ENCODE results near the gene TJP2.

The TJP2 gene

GRCh38 chr9:69131682-69132081 is 42.4 kb upstream of the TJP2 start:
- no peak overlapping the region for H3K27ac ChIP-seq (ENCODE audit: extremely low read depth, low read depth, low read length)
- TF ChIP-seq ZNF350 (tag by site-specific recombination; IDR thresholded peaks at IDR 0.05) (no peak), KLF7 (tag by site-specific recombination; IDR thresholded peaks at IDR 0.05; ENCODE audit: borderline replicate concordance) (no peak)
- H3K36me3 ChIP-seq (ENCODE audit: control insufficient read depth in 2 of 2, insufficient read depth in 1 of 2, low read length in 2 of 2): no peaks in the 10 kb centered on the region
- POLR2A ChIA-PET: interaction anchor here (1.8 kb wide), 1 partner anchor 10 kb away, joined by 9 read pairs; no protein-coding TSS in a partner anchor
- CTCF ChIA-PET: interaction anchor here (0.7 to 0.8 kb wide), 3 partner anchors 45 to 511 kb away, joined by 3 read pairs; no protein-coding TSS in a partner anchor
- H3K9me3 ChIP-seq (ENCODE audit: control insufficient read depth, insufficient read depth, low read depth, low read length): no peaks in the 10 kb centered on the region
- H3K4me3 ChIP-seq (ENCODE audit: low read depth, low read length): no peak overlapping the region
- H3K4me1 ChIP-seq (ENCODE audit: control insufficient read depth, insufficient read depth, low read length): no peaks in the 10 kb centered on the region

GRCh38 chr9:69132361-69132760 is 41.7 kb upstream of the TJP2 start:
- H3K27ac ChIP-seq (ENCODE audit: extremely low read depth, low read depth, low read length): no peak overlapping the region
- CTCF ChIA-PET: interaction anchor here (0.7 kb wide), 2 partner anchors 45 to 510 kb away, joined by 3 read pairs; no protein-coding TSS in a partner anchor
- TF ChIP-seq ZNF529 (tag by site-specific recombination; IDR thresholded peaks at IDR 0.05; ENCODE audit: insufficient replicate concordance): no peak
- TF ChIP-seq ZNF549 (tag by site-specific recombination; IDR thresholded peaks at IDR 0.05): no peak
- no peak for TF ChIP-seq ZXDB (tag by site-specific recombination; IDR thresholded peaks at IDR 0.05)
- no peak for TF ChIP-seq ZNF843 (tag by site-specific recombination; IDR thresholded peaks at IDR 0.05)
- no peak for TF ChIP-seq ZNF658 (tag by site-specific recombination; IDR thresholded peaks at IDR 0.05)
- TF ChIP-seq ZNF548 (tag by site-specific recombination; IDR thresholded peaks at IDR 0.05): no peak
- TF ChIP-seq, protein P1, sequence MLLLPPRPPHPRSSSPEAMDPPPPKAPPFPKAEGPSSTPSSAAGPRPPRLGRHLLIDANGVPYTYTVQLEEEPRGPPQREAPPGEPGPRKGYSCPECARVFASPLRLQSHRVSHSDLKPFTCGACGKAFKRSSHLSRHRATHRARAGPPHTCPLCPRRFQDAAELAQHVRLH (tag by site-specific recombination; IDR thresholded peaks at IDR 0.05): no peak
- TF ChIP-seq TCF7L2 (IDR thresholded peaks at IDR 0.05; ENCODE audit: borderline replicate concordance, low read depth, low read length): no peak
- no peak for TF ChIP-seq ZNF521 (tag by site-specific recombination; IDR thresholded peaks at IDR 0.05)
- no peak for TF ChIP-seq SP2 (tag by site-specific recombination; IDR thresholded peaks at IDR 0.05)
- TF ChIP-seq ZNF596 (tag by site-specific recombination; IDR thresholded peaks at IDR 0.05): no peak
- TF ChIP-seq ZNF221 (tag by site-specific recombination; IDR thresholded peaks at IDR 0.05; ENCODE audit: borderline replicate concordance): no peak
- TF ChIP-seq ZNF776 (tag by site-specific recombination; IDR thresholded peaks at IDR 0.05; ENCODE audit: borderline replicate concordance): no peak
- TF ChIP-seq ZNF777 (tag by site-specific recombination; IDR thresholded peaks at IDR 0.05; ENCODE audit: borderline replicate concordance): no peak

DNA sequence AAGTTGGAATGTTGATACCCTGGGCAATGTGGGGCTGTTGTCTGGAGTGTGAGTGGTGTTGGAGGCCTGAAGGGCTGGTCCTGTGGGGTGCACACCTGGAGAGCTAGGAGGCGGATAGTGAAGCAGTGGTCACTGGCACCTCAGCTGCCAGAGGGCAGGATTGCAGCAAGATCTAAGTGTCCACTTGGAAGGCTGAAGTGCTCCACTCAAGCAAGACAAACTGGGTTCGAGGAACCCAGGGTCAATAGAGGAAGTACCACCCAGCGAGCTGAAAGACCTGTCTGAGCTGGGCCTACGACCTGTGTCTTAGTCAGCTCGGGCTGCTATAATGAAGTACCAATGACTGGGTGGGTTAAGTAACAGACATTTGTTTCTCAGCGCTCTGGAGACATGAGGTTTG is 39.7 kb upstream of the TJP2 start:
- Histone ChIP-seq H3K4me1 (ENCODE audit: control insufficient read depth, insufficient read depth, low read length) (no peaks in the 10 kb centered on the region), H3K4me3 (ENCODE audit: low read depth, low read length) (no peak overlapping the region), H3K36me3 (ENCODE audit: control insufficient read depth in 2 of 2, insufficient read depth in 1 of 2, low read length in 2 of 2) (no peaks in the 10 kb centered on the region), H3K9me3 (ENCODE audit: control insufficient read depth, insufficient read depth, low read depth, low read length) (no peaks in the 10 kb centered on the region), H3K27ac (ENCODE audit: extremely low read depth, low read depth, low read length) (no peak overlapping the region)
- TF ChIP-seq ZNF837 (tag by site-specific recombination; IDR thresholded peaks at IDR 0.05) (no peak), ZNF510 (tag by site-specific recombination; IDR thresholded peaks at IDR 0.05; ENCODE audit: insufficient replicate concordance) (no peak), ZFP3 (tag by site-specific recombination; IDR thresholded peaks at IDR 0.05; ENCODE audit: low read depth) (no peak), ZNF112 (tag by site-specific recombination; IDR thresholded peaks at IDR 0.05) (no peak), ZNF660 (tag by site-specific recombination; IDR thresholded peaks at IDR 0.05) (no peak), ZNF639 (tag by site-specific recombination; IDR thresholded peaks at IDR 0.05) (no peak), ZNF146 (tag by site-specific recombination; IDR thresholded peaks at IDR 0.05) (no peak), ZIC2 (tag by site-specific recombination; IDR thresholded peaks at IDR 0.05) (no peak), ZBTB21 (tag by site-specific recombination; IDR thresholded peaks at IDR 0.05) (no peak), ZNF302 (tag by site-specific recombination; IDR thresholded peaks at IDR 0.05; ENCODE audit: low read depth) (no peak), FEZF1 (tag by site-specific recombination; IDR thresholded peaks at IDR 0.05) (no peak)
- TF ChIP-seq, protein P2, sequence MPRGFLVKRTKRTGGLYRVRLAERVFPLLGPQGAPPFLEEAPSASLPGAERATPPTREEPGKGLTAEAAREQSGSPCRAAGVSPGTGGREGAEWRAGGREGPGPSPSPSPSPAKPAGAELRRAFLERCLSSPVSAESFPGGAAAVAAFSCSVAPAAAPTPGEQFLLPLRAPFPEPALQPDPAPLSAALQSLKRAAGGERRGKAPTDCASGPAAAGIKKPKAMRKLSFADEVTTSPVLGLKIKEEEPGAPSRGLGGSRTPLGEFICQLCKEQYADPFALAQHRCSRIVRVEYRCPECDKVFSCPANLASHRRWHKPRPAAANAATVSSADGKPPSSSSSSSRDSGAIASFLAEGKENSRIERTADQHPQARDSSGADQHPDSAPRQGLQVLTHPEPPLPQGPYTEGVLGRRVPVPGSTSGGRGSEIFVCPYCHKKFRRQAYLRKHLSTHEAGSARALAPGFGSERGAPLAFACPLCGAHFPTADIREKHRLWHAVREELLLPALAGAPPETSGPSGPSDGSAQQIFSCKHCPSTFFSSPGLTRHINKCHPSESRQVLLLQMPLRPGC (tag by site-specific recombination; IDR thresholded peaks at IDR 0.05): no peak
- TF ChIP-seq, protein P3, sequence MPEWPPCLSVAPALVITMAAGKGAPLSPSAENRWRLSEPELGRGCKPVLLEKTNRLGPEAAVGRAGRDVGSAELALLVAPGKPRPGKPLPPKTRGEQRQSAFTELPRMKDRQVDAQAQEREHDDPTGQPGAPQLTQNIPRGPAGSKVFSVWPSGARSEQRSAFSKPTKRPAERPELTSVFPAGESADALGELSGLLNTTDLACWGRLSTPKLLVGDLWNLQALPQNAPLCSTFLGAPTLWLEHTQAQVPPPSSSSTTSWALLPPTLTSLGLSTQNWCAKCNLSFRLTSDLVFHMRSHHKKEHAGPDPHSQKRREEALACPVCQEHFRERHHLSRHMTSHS (tag by site-specific recombination; IDR thresholded peaks at IDR 0.05): no peak
- CTCF ChIA-PET: interaction anchor here (0.6 to 1.0 kb wide), 2 partner anchors 13 to 1768 kb away, joined by 4 to 5 read pairs; no protein-coding TSS in a partner anchor
- POLR2A ChIA-PET: interaction anchor here (0.5 kb wide), 1 partner anchor 35 kb away, joined by 5 read pairs; no protein-coding TSS in a partner anchor

More at GRCh38 chr9:69132361-69132760, 41.7 kb upstream of the TJP2 start:
- Histone ChIP-seq H3K4me3 (ENCODE audit: low read depth, low read length) (no peak overlapping the region), H3K9me3 (ENCODE audit: control insufficient read depth, insufficient read depth, low read depth, low read length) (no peaks in the 10 kb centered on the region), H3K4me1 (ENCODE audit: control insufficient read depth, insufficient read depth, low read length) (no peaks in the 10 kb centered on the region), H3K36me3 (ENCODE audit: control insufficient read depth in 2 of 2, insufficient read depth in 1 of 2, low read length in 2 of 2) (no peaks in the 10 kb centered on the region)
- POLR2A ChIA-PET: interaction anchor here (1.8 kb wide), 1 partner anchor 11 kb away, joined by 9 read pairs; no protein-coding TSS in a partner anchor
